ENCODE measurements around the gene TTLL13.

GRCh38 chr15:90213818-90214204 is 35.5 kb upstream of the TTLL13 start:
- TF ChIP-seq CTCF (IDR thresholded peaks at IDR 0.05) (no peak), POLR2AphosphoS5 (IDR thresholded peaks at IDR 0.05) (no peak), POLR2A (IDR thresholded peaks at IDR 0.05; ENCODE audit: low read depth) (no peak)

Data from esophagus muscularis mucosa (tissue), 3 donors.